ENCODE results near the gene ARHGAP15.

Gene ARHGAP15

DNA sequence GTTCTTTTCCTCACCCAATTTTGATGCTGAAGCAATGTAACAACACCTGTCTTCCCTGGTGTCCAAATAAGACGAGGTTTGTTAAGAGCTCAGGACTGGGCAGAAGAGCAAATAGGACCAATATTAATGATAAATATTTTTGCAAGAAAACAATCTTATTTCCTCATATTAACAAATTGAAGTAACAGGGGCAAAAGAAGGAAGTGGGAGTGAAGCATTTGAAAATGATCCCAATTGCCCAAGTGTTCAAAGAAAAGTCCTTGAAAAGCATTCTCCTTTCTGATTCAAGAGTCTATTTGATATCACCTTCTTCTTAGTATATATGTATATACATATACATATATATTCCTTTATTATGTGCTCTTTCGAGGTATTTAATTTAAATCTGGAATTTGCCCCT is 418.8 kb downstream of the ARHGAP15 start:
- DNase-seq, result no peak

DNA sequence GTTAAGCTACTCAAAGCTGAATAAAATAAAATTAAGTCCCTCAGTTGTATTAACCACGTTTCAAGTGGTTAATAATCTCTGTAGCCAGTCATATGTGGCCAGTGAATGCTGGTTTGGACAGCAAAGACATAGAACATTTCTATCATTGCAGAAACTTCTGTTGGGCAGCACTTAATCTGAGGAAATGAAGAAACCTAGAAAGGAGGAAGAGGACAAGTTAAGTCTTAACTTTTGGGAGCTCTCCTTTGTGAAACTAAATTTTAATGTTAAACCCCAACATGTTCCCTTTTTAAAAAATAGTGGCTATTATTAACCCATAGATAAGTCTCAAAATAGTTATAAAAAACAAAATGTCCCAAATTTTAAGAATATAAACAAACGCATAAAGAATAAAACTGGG is 421.3 kb downstream of the ARHGAP15 start:
- DNase-seq, result no peak

DNA sequence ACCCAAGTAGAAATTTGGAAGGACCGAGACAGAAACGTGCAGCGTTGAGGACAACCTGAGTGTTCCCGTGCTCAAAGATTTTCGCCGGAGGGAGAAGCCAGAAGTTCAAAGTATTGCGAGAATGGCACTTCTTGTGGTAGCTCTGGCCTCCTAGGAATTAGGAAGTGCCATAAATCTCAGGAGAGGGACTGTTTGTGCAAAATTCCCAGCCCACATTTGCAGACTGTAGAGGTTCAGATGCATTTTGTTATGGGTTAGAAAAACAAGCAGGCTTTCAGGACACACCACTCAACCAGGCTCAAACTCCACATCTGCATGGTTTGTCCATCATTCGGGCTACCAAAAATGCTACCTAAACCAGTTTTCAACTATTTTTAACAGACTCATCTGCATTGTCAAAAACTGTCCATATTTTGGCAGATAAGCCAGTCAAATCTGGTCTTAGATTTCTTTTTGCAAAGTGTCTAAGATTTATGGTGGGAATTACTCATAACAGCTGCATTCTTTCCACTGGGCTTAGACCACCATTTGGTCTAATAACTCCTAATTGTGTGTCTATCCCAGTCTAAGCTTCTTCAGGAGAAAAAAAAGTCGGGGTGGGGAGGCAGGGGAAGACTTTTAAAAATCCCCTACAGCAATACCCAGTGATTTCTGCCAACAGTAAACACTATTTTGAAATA is 422.9 kb downstream of the ARHGAP15 start:
- no peak for DNase-seq

DNA sequence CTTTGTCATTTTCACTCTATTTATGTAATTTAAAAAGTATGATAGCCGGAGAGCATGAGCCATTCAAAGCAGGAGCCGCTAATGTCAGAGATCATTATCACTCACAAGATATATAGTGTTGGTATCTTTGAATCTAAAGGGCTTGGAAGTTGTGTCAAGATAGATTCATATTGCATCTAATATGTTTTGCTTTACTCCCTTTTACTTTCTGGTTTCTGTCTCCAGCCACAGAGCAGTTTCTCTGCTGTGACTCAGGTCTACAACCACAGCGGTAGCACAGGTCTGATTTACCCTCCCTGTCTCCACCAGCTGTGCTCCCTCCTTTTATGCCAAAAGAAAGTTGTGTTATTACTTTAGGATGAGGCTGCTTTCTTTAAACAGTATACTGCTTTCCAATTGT is 424.0 kb downstream of the ARHGAP15 start:
- DNase-seq, result peak; percentile 41

DNA sequence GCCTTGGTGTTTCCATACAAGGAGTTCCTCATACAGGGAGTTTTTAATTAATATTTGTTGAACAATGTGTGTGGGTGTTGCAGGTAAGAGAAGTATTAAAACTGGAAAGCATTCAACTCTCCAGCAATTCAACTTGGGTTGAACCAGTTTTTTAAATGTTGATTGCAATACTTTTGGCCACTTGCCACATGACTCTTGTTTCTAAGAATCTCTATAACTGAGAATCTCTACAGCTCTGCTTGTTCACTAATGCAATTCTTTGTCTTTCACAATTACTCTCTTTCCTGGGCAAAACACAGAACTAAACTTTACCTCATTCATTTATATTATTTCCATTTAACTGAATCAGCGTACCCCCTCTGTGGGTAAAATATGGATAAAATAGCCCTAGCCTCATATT is 429.4 kb downstream of the ARHGAP15 start:
- no peak for DNase-seq

DNA sequence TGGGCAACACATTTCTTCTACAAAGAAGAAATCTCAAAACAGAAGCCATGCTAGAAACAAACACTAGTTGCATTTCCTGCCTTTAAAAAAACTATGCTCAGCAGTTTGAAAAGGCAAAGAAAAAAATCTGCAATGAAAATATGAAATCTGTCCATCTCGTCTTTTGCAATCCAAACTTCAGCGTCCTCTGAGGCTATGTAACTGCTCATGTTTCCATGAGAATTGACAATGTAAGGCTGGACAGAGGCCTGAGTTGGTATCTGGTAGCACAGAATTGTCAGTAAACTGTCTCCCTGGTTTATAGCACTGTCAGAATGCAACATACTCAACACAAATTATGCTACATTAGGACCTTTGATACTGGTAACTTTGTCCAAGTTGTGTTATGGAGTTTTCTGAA is 429.9 kb downstream of the ARHGAP15 start:
- no peak for DNase-seq

DNA sequence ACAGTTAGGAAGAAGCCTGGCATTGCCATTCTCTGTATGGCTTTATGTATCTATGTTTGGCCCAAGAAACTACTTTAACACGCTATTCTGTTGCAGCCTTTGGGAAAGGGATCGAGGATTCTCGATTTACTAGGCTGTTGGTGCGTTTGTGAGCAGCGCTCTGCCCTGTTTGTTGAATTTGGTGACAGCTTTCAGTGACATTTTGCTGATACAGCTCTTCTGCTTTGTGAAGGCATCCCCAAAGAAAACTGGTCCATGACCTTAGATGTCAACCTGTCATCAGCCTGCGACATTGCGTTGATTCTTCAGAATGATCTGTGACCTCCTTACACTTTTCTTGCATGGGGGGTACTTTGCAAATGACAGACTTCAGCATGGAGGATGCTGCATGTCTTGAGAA is 431.5 kb downstream of the ARHGAP15 start:
- no peak for DNase-seq

DNA sequence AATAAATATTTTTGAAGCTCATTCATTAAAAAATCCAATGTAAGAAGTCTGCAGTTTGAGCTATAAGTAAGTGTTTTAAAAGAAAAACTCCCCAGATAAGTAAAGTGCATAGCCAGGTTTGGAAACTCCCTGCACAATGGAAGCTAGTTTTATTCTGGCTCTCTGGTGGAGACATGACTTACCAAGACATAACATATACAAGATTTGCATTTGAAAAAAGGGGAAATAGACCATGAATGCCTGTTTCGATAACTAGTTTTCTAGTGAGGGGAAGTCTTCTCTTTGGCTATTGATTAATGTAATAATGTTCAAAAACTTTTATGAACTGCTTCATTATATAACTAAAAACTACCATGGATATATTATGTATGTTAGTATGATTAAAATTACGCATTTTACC is 435.2 kb downstream of the ARHGAP15 start:
- no peak for DNase-seq

DNA sequence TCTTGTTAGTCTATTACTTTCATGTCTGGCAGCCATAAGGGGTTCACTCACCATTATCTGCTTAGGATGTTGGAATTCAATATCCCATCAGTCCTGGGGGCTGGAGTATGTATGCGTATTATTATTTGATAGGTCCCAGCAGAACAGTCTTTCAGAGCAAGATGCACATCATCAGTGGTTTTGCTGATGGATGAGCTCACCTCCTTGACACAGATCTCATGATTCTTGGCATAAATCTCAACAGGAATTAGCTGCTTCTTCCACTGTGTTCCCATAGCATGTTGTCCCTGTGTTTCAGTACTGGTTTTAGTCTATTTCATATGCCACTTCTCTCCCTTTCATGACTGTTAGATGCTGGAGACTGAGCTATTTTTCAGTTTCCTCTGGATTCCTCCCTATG is 442.5 kb downstream of the ARHGAP15 start:
- DNase-seq, result no peak

DNA sequence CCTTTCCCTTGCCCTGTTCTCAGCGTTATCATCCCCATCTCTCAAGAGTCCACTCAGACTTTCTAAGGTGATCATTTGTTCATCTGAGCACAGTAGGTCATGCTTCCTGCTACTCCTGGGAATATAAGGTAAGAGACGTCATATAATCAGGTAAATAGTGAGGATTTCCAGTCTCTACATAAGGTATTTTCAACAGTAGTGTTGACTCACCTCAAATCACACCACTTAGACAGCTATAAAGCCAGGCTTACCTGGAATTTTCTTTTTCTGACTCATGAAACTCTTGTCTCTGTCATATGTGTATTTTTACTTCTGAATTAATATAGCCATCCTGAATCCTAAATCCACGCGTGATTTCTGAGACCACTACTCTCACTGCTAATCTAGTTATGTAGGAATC is 443.2 kb downstream of the ARHGAP15 start:
- DNase-seq, result no peak

DNA sequence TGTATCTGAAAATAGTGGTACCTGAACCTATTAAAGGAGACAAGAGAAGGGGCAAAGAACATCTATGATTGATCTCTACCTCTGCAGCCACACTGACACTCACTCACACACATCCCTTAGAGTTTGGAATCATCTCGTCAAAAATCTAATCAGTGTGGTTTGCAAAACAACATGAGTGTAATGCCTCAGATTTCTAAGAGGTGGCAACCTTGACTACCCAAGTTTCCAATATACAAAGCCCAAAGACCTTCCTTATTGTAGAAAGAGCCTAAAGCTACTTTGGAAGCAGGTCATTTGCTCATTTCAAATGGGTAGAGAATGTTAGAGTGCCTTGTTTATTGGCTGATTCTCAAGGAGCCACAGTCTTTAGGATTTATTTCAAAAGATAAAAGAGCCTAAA is 444.9 kb downstream of the ARHGAP15 start:
- no peak for DNase-seq

DNA sequence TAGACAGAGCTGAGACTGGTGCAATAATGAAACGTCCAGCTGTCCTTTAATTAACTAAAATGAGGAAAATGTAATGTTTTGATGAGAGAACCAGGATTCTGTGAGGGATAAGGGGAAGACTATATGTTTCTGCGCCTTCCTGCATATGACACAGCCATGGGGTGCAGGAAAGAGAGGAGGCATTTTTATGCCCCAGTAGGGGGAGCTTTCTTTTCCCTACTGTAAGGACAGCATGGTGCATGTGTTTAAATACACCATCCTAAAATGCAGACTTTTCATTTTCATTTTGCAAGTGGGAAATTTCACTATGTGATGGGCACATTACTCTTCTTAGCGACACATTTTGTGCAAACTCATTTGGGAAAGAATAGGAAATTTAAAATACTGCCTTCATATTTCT is 446.1 kb downstream of the ARHGAP15 start:
- DNase-seq, result no peak

DNA sequence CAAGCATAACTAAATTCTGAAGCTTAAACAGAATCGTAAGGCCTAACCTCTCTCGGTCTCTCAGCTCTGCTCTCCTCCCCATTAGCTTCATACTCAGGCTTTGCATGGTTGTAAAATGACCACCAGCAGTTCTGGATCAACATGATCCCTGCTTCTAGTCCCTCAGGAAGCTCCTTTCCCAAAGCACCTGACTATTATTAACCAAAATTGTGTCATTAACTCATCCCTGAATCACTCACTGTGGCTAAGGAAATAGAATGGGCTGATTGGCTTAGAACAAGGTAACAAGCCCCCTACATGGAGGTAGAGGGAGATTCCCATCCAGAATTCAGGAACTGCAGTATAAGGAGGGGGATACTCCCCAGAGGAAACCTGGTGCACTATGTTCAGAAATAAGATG is 448.3 kb downstream of the ARHGAP15 start:
- no peak for DNase-seq

DNA sequence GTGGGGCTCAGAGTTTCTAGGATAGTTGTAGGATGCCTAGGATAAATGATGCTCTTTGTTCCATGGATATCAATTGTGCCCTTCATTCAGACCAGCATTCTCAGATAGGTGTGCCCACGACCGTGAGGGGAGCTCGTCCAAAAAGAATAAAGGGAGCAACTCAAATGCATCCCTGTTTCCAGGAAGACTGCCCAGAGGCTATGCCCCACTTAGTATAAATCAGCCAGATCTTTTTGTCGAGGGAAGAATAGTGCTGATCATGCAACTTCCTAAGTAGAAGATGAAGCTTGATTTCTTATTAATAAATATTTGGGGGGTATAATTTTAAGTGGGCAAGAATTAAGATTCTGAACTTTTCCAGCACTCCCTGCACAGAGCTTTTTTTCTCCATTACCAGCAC is 450.2 kb downstream of the ARHGAP15 start:
- no peak for DNase-seq

DNA sequence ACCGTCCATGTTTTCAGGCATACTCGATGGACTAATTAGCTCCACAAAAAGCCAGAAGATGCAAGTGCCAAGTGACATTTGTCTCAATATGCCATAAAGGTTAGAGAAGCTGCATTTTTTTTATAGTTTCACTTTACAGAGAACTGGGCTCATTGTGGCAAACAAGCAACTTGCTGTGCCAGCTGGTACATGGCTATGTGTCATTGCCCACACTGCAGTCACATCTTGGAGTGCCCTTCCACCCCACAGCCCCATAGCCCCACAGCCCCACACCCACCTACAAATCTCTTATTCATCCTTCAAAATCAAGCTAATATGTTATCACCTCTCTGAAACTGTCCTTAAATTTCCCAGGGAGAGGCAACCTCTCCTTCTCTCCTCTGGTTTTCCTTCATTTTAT is 451.9 kb downstream of the ARHGAP15 start:
- DNase-seq, result peak; percentile 2

DNA sequence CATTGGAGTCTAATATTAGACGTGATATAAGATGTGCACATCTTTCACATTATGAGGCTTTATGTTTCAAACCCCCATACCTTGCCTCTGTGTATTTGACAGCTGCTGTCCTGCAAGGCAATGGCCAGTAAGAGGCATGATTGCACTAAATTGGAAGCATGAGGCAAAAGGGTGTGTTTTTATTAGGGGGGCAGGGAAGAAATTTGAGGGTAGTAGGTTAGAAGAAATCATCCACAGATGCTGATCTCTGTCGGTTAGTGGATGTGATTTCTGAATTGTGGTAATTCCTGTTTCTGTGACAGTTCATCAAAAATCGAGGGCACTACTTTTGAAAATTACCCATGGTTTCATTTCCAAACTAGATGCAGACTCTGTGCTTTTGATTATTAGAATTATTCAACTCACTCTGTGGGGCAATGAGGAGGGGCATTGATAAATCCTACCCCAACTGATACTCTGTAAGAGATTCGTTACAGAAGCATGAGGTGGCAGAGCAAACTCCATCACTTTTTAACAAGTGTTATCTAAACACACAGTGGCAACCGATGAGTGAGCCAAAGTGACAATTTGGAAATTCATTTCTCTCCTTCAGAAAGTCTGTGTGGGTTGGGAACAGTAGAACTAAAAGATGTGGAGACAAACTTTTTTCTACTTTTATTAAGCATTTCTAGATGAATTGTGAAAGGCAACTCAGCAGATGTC is 453.0 kb downstream of the ARHGAP15 start:
- no peak for DNase-seq

DNA sequence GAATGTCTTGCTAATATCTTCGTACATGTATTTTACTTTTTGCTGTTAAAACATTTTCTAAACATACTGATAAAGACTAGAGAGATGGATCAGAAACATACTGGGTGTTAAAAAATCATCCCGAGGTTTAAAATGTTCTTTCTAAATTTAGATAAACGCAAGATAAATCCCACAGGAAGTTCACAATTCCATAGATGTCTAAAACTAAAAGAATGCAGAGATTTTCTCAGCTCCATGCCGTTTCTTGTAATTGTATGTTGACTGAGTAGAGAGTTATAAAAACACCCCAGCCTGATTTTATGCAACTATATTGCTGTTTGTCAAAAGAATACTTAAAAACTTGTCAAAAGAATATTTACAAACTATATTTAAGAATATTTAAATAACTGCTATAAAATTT is 455.7 kb downstream of the ARHGAP15 start:
- DNase-seq, result no peak

DNA sequence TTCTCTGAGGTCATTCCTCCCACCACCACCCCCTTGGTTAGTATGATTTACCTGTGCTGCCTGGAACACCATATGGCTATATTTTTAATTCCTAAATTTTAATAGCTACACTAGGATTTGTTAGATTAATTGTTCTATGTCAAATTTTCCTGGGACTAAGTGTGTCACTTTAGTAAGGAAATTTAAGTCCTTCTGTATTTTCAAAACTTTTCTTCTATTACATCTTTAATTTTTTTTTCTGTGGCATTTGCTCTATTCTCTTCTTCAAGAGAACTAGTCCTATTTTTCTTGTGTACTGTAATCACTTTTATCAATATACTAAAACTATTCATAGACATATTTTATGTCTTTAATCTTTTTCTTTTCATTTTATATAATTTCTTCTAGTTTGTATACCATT is 456.9 kb downstream of the ARHGAP15 start:
- DNase-seq, result no peak

DNA sequence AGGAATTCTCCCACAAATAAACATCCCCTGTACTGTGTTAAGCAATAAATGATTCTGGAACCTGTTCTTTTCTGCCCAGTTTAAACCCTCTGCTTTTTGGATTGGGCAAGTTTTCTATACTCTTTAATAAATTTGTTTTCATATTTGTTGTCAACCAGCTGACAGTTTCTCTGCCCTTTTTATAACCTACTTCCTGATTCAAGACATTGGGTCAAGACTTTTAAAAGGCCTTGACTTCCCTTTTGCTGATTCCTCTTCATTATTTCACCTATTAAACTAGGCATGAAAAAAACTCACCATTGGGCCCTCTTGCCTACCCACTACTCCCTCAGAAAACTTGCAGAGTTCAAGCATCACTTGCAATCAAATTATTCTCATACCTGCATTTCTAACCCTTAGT is 459.5 kb downstream of the ARHGAP15 start:
- DNase-seq, result no peak

DNA sequence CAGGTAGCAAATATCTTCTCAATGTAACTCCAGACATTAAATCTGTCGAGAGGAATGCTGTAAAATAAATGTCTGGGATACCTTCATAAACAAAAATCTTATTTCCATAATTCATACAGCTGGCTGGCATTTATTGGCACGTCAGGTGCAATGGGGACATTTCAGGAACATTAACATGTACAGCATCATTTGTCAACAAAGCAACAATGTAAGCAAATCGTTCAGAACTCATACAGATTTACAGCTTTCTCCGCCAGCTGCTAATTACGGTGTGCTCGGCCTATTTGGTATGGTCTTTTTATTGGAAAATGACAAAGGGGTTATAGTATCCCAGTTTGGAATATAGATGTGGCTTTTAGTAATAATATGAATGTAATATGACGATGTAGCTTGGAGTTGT is 464.9 kb downstream of the ARHGAP15 start:
- DNase-seq, result no peak

DNA sequence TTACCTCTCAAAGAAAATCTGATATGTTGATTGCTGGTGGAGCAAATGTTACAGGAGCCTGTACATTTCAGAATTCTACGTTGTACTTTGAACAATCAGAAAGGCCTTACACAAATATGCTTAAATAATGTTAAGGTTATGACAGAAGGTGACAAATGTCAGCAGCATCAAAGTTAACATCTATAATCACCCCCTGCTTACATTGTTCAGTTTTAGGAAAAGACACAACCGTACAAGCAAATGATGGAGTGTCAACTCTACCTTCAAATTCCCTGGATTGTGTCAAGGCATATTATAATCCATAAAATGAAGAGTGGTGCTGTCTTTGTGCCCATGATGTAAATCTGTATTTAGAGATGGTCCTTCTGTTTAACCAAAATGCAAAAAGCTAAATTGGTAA is 465.5 kb downstream of the ARHGAP15 start:
- DNase-seq, result no peak

DNA sequence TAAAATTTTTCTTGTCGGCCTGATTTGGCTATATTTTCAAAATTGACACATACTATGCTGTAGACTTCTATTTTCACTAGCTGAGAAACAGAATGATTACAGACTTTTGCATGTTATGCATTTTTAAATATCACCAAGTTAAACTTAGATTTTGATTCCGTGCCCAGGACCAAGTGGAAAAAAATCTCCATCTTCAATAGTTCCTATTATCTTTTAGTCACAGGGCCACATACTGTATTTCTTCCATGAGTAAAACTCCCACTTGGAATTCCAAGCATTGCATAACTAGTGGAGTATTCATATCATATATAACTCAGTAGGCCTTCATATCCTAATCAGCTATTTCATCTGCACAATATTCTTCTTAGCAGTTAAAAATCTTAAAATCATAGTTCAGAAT is 470.9 kb downstream of the ARHGAP15 start:
- DNase-seq, result no peak

DNA sequence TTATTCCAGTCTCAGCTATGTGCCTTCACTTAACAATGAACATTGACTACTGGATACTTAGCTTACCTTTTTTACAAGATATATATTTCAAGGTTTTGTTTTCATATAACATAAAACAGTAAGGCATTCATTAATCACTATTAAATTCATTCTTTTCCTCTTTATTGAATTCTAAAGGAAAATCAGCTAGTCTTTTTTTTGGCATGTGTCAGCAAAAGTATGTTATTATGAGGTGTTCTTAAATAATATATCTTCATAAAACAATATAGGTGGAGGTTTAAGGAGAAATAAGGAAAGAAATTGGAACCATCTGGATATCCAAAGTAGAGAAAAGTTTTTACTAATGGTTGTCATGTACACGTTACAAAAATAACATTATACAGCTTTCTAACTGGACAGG is 472.6 kb downstream of the ARHGAP15 start:
- no peak for DNase-seq

DNA sequence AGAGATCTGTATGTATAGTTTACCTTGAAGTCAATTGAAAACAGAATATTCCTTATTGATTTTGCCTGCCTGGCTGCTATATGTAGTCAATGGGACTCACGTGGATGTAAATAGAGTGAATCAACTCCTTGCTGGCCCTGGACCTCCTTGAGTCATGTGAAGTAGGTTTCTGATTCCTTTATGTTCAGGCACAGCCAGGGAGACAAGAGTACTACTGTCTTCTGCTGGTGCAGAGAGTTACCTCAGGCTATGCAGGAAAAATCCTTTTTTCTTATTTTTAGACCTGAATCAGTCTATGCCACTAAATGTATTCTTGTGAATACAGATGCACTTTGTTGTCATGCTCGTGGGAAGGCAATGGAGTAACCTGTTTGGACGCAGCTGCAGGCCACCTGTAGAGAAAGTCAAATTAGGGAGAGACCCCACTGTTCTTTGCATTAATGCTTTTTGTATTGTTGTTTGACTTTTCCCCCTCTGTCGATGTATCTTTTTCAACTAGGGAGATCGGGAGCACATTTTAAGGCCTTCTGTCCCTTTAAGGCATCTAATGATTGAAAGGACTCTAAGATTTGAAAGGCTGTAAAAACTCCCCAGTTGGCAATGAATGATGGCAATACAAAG is 473.9 kb downstream of the ARHGAP15 start:
- no peak for DNase-seq

Data from stimulated activated CD4-positive, alpha-beta T cell treated with anti-CD3 and anti-CD28 coated beads, Interleukin-1b, Interleukin-23, amount 100 ng/mL, for 48 hours (primary cell).